Esophagus squamous epithelium (tissue), 5 donors: ENCODE measurements around the gene SETX. TPM values are rescaled to one million over a fixed set of nuclear protein-coding genes. Genes with fewer than 3 reads are reported as not detected.

ENCODE experiments used
- DNase-seq: peaks from one replicate; lab custom pipeline; 2025; lab: John Stamatoyannopoulos, UW
- H3K27ac ChIP-seq, 4 donors: fragments of 200-600 bp; sonication (generic); one replicate each; pipeline ENCODE4 v1.5.1; 2016 to 2019; ENCODE audit warnings: mild to moderate bottlenecking in 1 of 4
- H3K27me3 ChIP-seq, 4 donors: fragments of 200-600 bp; sonication (generic); 1 replicate in 3 of 4; 2 replicates in 1 of 4; pipeline versions ENCODE4 v1.5.1 to v1.6.0; 2017 to 2021; ENCODE audit warnings: antibody characterized with exemption in 1 of 4
- H3K36me3 ChIP-seq, 3 donors: fragments of 200-600 bp; sonication (generic); one replicate each; pipeline ENCODE4 v1.5.1; 2016 to 2019
- H3K4me1 ChIP-seq, 3 donors: fragments of 200-600 bp; sonication (generic); one replicate each; pipeline ENCODE4 v1.5.1; 2017 to 2019
- H3K4me3 ChIP-seq, 4 donors: fragments of 200-600 bp; sonication (generic); 1 replicate in 3 of 4; 2 replicates in 1 of 4; pipeline ENCODE4 v1.5.1; 2016 to 2019; ENCODE audit warnings: mild to moderate bottlenecking in 2 of 4, moderate library complexity in 1 of 4
- H3K9me3 ChIP-seq, 3 donors: fragments of 200-600 bp; sonication (generic); one replicate each; pipeline ENCODE4 v1.5.1; 2016 to 2019
- POLR2A ChIP-seq, 4 donors: fragments of 450-650 bp; IDR thresholded peaks; one replicate each; pipeline ENCODE4 v1.6.1; 2017; ENCODE audit warnings: antibody characterized with exemption in 4 of 4, mild to moderate bottlenecking in 4 of 4, moderate library complexity in 3 of 4
- WGBS, 2 donors: methylation state at CpG; one replicate each; pipeline ENCODE4 v1.1.5; 2018; 5-methylcytosine and 5-hydroxymethylcytosine counted together
- intact Hi-C: fragments of 100-400 bp; cut with DNase I; formaldehyde crosslinking; loops from one replicate; pipeline ENCODE4 v1.15.0; 2022
- total RNA-seq, 4 donors: library from RNA; depleted of rRNA; stranded (reverse); fragments of >200 nt; gene quantifications; one replicate each; pipeline ENCODE4 v1.1.0, GENCODE V29; 2016
- TF ChIP-seq, protein P1 (sequence below), 6 experiments: fragments of 450-650 bp in 4 of 6; fragments of 200-600 bp in 2 of 6; sonication (generic) in 2 of 6; IDR thresholded peaks; one replicate each; pipeline ENCODE4 v1.5.1; 2016 to 2019; ENCODE audit warnings: antibody characterized with exemption in 6 of 6, mild to moderate bottlenecking in 4 of 6, moderate library complexity in 4 of 6
- donor health status: DM: yes; HTN: yes; CAD: no.

SETX gene
- total RNA-seq, 4 donors from 2014 or later: 22.4 to 56.3 (median 33.0) TPM

DNA sequence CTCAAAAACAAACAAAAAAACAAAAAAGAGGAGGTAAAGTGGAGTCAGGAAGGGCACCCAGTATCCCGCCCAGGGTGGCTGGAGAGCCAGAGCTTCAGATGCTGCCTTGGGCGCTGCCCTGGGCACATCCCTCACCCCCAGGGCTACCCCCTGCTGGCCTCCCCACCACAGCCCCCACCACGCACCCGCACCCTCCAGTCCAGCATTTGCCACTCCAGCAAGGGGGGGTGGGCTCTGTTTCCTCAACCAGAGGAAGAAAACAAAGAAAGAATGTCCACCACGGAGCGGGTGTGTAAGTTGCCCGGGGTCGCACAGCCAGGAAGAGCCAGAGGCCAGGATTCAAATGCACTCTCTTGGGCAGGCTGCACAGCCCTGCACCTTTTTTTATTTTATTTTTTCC is 106.8 kb downstream of the SETX start:
- H3K27me3 ChIP-seq: peaks cover 0 to 81% (median 1%) of the 10 kb centered on the region in 4 donors
- H3K27ac ChIP-seq: no peak overlapping the region
- H3K9me3 ChIP-seq: no peaks in the 10 kb centered on the region
- peaks cover 0 to 21% (median 0%) of the 10 kb centered on the region in 3 donors for H3K4me1 ChIP-seq
- WGBS, 2 donors: 67 to 77% methylated on average over 8 of the region's 8 CpGs
- no peaks in the 10 kb centered on the region for H3K36me3 ChIP-seq
- TF ChIP-seq POLR2A (IDR thresholded peaks at IDR 0.05): no peak
- TF ChIP-seq, protein P1, sequence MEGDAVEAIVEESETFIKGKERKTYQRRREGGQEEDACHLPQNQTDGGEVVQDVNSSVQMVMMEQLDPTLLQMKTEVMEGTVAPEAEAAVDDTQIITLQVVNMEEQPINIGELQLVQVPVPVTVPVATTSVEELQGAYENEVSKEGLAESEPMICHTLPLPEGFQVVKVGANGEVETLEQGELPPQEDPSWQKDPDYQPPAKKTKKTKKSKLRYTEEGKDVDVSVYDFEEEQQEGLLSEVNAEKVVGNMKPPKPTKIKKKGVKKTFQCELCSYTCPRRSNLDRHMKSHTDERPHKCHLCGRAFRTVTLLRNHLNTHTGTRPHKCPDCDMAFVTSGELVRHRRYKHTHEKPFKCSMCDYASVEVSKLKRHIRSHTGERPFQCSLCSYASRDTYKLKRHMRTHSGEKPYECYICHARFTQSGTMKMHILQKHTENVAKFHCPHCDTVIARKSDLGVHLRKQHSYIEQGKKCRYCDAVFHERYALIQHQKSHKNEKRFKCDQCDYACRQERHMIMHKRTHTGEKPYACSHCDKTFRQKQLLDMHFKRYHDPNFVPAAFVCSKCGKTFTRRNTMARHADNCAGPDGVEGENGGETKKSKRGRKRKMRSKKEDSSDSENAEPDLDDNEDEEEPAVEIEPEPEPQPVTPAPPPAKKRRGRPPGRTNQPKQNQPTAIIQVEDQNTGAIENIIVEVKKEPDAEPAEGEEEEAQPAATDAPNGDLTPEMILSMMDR (IDR thresholded peaks at IDR 0.05): no peak
- no peak for DNase-seq
- intact Hi-C loops: no loop called here
- no peak overlapping the region for H3K4me3 ChIP-seq

DNA sequence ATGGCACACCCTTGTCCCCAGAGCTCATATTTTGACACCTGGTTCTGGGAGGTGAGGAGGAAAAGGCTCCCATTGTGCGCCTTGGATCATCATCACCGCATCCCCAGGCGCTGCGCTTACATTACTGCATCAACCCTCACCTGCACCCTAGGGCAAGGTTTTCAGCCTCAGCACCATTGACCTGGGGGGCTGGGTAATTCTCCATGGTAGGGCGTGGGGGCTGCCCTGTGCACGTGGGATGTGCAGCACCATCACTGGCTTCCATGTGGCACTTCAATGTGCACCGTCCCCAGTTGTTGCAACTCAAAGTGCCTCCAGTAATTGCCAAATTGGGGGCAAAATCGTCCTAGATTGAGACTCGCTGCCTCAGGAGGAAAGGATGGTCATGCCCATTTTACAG is 109.3 kb downstream of the SETX start:
- 97% methylated on average over 4 of the region's 9 CpGs; no CpG with 5 or more reads in 1 of the 2 donors for WGBS, 2 donors
- no peak for DNase-seq
- TF ChIP-seq POLR2A (IDR thresholded peaks at IDR 0.05): no peak
- TF ChIP-seq, protein P1 (IDR thresholded peaks at IDR 0.05): no peak
- H3K36me3 ChIP-seq: no peaks in the 10 kb centered on the region
- no peak overlapping the region for H3K27ac ChIP-seq
- H3K4me1 ChIP-seq: peaks cover 0 to 45% (median 10%) of the 10 kb centered on the region in 3 donors
- no peak overlapping the region for H3K4me3 ChIP-seq
- intact Hi-C loops: no loop called here
- no peaks in the 10 kb centered on the region for H3K9me3 ChIP-seq
- H3K27me3 ChIP-seq: peaks cover 0 to 88% (median 1%) of the 10 kb centered on the region in 4 donors

DNA sequence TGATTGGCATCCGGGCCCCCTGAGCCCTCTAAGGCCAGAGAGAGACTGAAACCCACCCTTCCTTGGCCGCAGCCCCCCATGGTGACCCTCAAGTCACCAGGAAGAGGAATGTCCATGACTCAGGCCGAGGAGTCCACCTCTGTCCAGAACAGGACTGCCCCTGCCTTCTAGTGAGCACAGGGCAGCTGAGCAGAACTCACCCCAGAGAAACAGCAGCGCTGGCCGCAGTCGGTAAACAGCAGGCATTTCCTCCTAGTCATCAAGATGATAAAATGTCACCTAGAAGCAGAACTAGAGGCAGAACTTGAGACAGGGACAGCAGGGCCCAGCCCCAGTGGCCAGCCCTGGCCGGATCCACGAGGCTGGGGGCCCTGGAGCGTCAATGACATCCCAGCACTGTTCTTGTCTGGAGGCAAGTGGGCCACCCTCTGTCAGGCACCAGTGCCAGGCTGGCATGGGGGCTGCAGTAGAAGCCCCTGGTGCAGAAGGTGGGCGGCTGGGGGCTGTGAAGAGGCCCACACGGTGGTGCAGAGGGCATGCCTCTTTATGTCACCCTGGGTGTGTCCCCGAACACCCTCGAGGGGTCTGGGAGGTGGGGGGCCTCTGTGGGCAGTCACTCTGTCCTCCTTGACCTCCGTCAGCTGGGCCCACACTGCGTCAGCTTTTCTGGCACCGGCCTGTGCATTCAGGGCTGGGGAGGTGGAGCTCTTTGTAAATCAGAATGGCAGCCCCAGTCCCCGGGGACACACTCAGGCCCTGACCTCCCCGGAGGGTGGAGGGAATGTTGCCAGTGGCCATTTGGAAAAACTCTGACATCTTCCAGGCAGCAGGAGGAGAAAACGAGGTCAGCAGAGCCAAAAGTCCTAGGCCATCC is 110.0 kb downstream of the SETX start:
- H3K27ac ChIP-seq: peak overlapping the region in 2 of 4 donors; percentile 22 to 42

DNA sequence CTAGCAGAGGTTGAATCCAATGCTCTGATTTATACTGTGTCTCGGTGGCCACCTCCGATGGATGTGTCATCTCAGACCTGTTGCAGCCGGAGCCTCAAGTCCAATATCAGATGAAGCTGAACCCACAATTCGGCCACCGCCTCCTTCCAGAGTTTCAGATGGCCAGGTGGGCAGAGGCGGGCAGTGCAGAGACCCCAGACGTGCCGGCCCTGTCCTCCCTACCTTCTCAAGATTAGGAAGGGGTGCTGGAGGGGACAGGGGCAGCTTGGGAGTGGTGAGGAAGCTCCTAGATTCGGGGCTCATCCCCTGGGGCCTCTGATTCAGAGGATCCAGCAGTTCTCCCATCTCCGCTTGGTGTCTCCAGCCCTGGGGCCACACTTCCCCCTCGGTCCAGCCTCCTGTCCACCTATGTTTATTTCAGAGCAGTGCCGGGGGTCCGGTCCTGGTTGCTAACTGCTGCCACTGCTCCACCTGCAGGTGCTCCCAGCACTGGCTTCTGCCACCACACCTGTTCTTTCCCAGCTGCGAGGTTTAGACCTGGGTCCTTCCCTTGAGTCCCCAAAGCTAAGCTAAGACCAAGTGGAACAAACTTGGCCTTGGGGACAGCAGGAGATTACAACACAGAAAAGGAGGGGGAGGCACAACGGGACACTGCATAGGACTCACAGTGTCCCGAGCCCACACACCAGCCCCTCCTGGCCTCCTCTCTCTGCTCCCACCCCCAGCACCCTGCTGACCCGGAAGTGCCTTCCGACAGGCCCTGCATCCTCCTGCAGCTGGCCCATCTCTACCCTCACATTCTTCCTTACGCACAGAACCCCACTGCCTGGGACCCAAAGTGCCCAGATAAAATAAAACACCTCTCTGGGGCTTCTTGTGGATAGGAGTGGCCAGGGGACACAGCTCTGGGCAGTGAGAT is 111.4 kb downstream of the SETX start:
- H3K9me3 ChIP-seq: no peaks in the 10 kb centered on the region
- H3K4me3 ChIP-seq: no peak overlapping the region
- peaks cover 0 to 53% (median 12%) of the 10 kb centered on the region in 3 donors for H3K4me1 ChIP-seq
- H3K27me3 ChIP-seq: peaks cover 0 to 92% (median 1%) of the 10 kb centered on the region in 4 donors
- no peaks in the 10 kb centered on the region for H3K36me3 ChIP-seq
- no peak for TF ChIP-seq POLR2A (IDR thresholded peaks at IDR 0.05)
- TF ChIP-seq, protein P1 (IDR thresholded peaks at IDR 0.05): no peak
- no peak for DNase-seq
- WGBS, 2 donors: 82 to 92% methylated on average over 6 to 14 of the region's 19 CpGs
- intact Hi-C loops: no loop called here
- H3K27ac ChIP-seq: no peak overlapping the region

More for the DNA sequence above, 110.0 kb downstream of the SETX start:
- Histone ChIP-seq H3K4me3 (no peak overlapping the region), H3K4me1 (peaks cover 0 to 49% (median 12%) of the 10 kb centered on the region in 3 donors), H3K27me3 (peaks cover 0 to 88% (median 1%) of the 10 kb centered on the region in 4 donors), H3K9me3 (no peaks in the 10 kb centered on the region), H3K36me3 (no peaks in the 10 kb centered on the region)
- intact Hi-C loops: no loop called here
- DNase-seq: no peak
- 50 to 86% methylated on average over 6 to 9 of the region's 19 CpGs for WGBS, 2 donors
- no peak for TF ChIP-seq POLR2A (IDR thresholded peaks at IDR 0.05)
- TF ChIP-seq, protein P1 (IDR thresholded peaks at IDR 0.05): no peak
